ENCODE data around the gene IRX6.

IRX6 gene

DNA sequence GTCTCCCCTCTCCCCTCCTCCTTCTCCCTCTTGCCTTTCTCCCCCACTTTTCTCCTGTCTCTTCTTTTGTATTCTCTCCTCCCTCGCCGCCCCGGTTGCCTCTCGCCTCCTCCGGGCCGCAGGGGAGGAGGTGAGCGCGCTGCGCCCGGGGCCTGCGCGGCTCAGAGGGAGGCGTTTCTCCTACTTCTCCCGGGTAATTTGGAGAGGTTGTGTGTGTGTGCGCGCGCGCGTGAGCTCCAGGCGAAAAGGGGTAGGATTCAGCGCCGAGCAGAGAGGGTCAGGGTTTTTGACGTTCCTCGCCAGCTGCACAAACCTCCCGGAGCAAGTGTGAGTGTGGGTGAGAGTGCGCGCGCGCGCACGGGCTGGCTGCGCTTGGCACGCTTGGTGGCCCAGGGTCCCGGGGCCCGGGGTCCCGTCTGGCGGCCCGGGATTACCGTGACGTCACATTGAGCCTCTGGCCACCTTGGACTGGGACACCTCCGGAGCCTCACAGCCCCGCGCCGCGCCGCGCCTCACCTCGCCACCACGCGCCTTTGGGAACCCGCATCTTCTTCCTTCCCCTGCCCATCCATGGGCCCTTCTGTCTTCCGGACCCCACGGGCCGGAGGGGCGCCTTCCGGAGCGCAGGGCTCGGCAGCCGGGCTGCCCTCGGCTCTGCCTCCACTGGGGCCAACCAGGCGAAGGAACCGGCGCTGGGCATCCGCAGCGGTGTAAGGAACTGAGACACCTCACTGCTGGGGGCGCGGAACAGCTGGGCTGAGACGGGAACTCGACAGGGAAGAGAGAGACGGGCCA is 479 bp downstream of the IRX6 start:
- DNase-seq (ENCODE audit: low spot score): no peak

DNA sequence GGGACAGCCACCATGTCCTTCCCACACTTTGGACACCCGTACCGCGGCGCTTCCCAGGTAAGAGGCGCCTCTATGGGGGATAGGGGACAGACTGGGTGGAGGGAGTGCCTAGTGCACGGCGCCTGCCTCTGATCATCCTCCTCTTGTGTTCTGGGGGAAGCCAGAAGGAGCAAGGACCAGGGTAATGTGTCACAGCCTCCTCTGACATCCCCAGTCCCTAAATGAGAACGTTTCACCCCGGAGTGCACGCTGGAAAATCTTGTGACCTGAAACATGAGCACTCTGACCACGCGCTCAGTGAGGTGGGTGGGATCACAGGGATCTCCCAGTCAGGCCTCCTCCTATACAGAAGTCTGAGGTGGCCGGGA is 1.1 kb downstream of the IRX6 start:
- no peak for DNase-seq (ENCODE audit: low spot score)

DNA sequence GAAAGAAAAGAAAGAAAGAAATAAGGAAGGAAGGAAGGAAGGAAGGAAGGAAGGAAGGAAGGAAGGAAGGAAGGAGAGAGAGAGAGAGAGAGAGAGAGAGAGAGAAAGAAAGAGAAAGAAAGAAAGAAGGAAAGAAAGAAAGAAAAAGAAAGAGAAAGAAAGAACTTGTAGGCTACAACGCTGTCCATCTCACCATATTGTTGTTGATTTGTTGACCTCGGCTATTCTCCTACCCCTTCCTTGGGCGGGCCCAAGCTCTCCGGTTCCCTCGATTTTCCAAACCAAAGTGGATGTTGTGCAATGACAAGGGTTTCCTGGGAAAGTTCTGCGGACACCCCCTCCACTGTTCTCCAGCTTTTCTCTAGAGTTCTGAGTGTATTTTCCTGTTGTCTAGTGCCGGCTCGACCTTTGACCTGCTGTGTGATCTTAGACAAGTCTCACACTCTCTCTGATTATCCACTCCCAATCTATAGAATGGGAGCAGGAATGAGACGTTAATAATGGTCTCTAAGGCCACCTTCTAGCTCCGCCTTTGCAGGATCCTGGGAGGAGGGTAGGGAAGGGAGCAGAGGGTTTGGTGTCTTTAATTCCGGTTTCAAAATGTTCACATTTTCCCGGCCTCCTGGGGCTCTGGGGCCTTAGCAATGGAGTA is 1.6 kb downstream of the IRX6 start:
- no peak for DNase-seq (ENCODE audit: low spot score)

DNA sequence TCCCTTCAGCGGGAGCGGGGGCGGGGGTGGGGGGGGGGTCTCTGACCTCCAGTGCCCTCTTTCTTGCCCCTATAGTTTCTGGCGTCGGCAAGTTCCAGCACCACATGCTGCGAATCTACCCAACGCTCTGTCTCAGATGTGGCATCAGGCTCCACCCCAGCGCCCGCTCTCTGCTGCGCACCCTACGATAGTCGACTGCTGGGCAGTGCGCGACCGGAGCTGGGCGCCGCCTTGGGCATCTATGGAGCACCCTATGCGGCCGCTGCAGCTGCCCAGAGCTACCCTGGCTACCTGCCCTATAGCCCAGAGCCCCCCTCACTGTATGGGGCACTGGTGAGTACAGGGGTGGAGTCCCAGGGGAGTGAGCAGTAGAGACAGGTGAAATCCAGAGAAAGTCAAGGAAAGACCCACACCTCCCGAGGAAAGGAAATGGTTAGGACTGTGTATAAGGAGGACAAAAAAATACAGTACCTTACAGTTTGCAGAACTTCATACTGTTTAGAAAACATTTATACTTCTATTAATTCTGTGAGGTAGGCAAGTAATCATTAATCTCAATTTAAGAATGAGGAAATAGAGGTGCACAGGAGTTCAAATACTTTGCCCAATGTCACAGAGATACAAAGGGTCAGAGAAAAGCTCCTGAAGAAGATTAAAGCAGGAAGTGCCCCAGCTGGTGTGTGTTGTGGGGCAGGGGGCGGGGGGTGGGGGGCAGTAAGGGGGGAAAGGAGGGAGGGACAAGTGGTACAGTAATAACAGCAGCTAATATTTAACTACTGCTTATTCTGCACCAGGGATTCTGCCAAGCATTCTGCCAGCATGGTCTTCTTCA is 2.5 kb downstream of the IRX6 start:
- DNase-seq (ENCODE audit: low spot score): no peak

DNA sequence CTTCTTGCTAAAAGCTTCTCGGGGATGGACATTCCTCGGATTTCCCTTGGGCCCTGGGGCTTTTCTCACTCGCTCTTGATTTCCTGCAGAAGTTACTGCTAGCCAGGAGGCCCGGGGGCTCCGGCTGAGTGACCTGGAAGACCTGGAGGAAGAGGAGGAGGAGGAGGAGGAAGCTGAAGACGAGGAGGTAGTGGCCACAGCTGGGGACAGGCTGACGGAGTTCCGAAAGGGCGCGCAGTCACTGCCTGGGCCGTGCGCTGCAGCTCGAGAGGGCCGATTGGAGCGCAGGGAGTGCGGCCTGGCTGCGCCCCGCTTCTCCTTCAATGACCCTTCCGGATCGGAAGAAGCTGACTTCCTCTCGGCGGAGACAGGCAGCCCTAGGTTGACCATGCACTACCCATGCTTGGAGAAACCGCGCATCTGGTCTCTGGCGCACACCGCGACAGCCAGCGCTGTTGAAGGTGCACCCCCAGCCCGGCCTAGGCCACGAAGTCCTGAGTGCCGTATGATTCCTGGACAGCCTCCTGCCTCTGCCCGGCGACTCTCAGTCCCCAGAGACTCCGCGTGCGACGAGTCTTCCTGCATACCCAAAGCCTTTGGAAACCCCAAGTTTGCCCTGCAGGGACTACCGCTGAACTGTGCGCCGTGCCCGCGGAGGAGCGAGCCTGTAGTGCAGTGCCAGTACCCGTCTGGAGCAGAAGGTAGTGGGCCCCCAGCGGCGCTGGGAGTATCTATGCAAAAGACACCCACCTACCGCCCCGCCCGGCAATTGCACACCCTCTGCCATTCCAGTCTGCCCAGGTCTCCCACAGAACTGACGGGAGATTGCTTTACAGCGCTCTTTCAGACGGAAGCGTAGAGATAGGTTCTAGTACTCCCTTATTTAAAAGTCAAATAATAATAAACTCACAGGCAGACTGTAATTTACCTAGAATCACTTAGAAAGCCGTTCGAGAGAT is 4.9 kb downstream of the IRX6 start:
- no peak for DNase-seq (ENCODE audit: low spot score)

DNA sequence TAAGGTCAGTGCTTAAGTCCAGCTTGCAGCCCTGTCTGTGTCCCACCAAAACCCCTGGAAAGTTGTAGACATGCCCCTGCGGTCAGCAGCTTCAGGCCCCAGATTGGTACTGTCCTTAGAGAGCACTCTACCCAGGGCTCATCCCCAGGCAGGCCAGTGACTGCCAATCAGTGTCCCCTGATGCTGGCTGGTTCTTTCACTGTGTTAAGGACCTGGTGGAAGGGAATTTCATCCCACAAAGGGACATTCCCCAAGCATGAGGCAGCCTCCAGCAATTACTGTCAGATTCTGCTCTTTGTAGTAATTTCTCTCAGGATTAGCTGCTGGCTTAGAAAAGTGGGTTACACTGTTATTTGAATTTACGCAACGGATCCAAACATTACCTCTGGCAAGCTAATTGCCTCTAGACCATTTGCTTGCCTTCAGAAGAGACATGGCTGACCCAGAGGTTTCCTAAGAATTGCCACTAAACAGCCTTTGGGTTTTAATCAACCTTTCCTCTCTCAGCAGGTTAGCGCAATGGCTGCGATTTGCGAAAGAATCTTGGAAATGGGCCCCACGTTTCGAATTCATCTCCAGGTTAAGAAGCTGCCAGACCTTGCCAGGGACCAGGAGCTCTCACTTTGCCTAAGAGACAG is 5.9 kb downstream of the IRX6 start:
- no peak for DNase-seq (ENCODE audit: low spot score)

DNA sequence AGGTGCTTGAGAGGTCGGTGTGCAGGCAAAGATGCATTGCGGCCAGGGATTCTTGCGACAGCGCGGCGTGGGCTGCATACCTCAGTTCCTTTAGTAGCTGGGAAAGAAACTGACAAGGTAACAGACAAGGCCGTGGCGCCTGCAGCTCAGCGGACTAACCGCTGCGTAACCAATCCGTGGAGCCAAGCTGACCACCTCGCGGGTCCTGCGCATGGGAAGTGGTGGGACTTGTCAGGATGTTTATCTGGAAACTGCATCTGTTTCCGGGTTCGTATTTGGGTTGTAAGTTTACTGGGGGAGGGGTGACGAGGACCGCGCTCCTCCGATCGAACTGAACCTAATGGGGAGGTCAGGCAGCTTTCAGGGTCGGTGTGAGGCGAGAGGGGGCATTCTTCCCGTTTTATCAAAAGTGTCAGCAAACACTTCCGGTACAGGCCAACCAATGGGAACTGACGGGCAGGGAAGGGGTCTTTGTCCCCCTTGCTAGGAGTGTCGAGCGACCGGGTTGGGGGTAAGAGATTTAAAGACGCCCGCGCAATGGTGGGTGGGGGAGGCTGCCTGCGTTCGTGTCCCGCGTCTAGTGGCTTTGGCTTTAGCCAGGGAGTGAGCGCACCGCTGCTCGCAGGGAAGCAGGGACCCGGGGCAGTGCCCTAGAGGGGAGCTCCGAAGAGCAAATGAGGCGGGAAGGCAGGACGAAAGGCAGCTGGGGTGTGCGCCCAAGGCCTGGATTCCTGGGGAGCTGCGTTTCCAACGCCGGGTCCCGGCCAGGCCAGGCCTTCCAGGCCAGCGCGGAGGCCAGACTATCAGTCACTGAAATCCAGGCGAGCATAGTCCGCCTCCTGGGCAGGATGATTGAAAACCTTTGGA is 7.0 kb downstream of the IRX6 start:
- DNase-seq (ENCODE audit: low spot score): no peak

DNA sequence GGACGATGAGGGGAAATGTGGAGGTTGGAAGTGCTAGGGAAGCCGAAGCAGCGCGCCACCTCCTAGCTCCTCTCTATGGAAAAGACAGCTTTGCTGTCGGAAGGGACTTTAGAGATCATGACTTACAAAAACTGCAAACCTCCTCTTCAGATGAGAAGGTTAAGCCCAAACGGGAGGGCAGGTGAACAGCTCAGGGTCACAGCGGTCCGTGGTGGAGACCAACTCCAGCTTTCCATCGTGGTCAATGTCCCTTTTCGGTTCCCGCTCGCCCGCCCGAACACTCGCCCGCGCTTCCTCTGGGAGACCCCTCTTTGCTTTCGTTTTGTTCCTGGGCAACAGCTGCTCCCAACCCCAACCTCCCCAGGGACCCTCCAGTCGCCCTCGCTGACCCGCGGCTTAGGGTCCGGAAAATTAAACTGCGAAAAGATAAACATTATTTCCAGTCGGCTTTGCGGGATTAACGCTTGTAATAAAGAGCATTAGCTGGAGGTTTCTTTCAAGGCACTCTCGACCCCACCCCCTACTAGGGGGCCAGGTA is 7.7 kb downstream of the IRX6 start:
- DNase-seq (ENCODE audit: low spot score): no peak

DNA sequence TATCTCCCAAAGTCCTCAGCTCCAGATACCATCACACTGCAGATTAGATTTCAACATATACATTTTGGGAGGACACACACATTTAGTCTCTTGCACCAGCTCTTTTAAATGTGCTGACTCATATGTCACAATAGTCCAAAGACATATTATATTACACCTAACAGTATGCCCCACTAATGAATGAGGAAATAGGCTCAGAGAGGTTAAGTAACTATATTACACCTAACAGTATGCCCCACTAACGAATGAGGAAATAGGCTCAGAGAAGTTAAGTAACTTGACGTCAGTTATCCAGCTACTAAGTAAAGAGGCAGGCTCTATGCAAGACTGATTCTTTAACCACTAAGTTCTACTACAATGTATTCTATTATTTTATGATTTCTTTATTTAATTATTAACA is 9.7 kb downstream of the IRX6 start:
- DNase-seq (ENCODE audit: low spot score): no peak

DNA sequence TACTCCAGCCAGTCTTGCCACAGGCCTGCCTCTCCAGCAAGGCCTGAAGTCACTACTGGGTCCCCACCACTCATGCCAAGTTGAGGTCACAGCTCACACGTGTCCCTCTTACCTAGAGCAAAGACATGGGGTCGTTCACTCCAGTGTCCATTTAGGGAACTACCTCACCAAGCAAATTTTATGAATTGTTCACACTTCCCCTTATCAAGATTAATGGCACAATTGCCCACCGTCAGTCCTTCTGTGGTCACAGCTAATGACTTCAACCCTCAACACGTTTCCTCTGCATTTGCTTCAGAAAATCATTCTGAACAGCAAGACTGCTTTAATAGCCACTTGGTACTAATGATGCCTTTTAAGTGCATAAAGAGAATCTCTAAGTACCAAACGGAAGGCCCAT is 14.6 kb downstream of the IRX6 start:
- DNase-seq (ENCODE audit: low spot score): no peak

DNA sequence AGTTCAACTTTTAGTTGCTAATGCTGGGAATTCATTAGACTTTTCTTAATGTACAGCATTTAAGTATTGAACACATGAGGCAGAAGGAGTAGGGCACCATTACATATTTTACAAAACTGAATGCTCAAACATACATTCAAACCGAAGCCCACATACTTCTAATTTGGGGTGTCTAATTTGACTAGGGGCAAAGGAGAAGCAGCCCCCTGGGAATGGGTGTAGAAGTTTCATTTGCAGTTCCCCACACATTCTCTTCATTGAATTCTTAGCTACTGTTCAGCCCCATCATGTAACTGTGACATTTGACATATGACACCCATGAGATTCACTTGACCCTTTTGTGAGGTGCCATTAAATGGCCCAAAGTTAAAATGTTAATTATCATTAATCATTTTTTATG is 16.4 kb downstream of the IRX6 start:
- DNase-seq (ENCODE audit: low spot score): no peak

DNA sequence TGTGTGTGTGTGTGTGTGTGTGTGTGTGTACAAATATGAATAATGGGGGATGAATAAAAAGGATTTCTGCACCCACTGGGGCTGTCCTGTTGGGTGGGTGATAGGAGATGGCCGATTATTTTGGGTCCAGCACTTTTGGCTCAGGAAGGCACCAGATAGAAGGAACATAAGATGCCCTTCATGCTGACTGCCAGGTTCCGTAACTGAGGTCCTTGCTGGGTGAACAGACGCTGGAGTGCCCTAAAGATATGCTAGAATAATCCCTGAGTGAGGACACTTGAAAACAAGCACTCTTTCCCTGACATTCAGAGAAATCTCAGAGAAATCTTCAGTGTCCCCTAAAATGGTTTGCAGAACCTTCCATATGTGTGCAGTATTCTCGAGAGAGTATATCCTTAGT is 17.7 kb downstream of the IRX6 start:
- no peak for DNase-seq (ENCODE audit: low spot score)

DNA sequence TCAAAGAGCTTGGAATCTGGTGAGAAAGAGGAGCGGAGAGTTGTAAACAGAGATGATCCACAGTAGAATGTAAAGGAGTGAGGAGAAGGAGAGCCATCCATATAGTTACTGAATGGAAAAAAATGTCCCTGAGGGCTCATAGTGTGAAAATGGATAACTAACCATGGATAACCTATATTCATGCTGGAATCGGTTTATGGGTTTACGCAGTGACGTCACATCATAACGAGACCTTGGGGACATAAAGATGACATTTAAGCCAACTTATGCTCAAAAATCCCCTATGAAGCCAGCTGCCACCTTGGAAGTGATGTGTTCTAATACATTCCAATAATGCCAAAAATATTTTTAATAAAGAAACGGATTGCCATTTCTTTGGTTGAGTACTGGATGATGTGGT is 22.5 kb downstream of the IRX6 start:
- no peak for DNase-seq (ENCODE audit: low spot score)

DNA sequence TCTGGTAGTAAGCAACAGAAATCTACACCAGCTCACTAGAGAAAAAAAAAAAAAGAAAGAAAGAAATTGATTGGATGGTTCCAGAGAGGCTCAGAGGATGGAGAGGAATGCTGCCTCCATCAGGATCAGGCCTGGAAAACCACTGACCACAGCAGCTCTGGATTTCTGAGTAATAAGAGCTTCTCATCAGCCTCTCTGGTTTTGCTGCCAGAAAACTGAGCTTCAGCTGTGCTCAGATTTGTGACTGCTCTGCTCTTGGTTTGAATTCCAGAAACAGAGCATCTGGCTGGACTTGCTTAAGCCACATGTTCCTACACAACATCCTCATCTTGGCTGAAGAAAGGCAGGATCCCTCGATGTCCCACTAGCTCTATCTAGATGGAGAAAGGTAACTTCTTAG is 25.9 kb downstream of the IRX6 start:
- DNase-seq (ENCODE audit: low spot score): no peak

DNA sequence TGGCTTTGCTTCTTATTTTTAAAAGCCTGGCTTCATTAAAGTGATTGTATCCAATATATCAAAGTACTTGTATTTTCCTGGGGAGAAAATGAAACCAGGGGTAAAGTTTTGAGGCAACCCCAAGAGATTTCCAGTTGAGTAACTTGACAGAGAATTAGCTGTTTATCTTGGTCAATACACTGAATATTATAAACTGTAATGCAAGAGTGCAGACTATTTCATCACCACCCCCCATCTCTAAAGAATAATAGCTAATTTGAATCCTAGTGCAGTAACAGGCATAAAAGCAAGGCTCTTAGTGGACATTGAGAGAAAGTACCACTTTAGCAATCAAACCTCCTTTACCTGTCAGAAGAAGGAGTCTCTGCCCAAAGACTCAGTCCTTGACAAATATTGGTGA is 27.0 kb downstream of the IRX6 start:
- DNase-seq (ENCODE audit: low spot score): no peak

DNA sequence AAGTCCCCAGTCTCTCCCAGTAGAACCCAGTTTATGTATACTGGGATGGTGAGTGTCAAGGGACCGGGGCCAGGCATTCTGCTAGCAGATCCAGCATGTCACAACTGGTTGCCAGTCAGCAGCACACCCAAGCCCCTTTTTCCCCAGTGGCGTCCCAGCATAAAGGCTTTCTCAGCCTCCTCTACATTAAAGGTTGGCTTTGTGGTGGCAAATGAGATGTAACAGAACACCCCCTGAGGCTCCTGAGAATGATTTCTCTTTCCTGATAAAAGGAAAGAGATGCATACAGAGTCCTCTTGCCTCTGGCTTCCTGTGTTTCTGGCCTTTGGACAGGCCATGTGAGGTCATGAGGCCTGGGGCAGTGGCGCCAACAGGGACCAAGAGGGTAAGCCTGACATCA is 27.9 kb downstream of the IRX6 start:
- DNase-seq (ENCODE audit: low spot score): no peak

DNA sequence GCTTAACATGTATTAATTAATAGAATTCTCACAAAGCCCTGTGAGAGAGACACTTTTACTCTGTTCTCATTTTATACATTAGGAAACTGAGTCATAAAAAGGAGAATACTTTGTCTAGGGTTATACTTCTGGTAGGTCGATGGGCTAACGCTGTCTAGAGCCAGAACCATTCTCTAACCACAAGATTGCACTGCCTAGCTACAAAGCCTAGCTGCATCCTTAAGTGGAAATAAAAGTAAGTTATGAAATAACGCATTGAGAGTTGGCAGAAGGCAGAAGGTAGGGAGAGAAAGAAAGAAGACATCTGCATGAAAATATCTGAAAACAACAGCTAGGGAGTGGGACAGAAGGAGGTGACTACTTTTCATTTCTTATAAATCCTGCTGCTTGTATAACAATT is 33.2 kb downstream of the IRX6 start:
- DNase-seq (ENCODE audit: low spot score): no peak

DNA sequence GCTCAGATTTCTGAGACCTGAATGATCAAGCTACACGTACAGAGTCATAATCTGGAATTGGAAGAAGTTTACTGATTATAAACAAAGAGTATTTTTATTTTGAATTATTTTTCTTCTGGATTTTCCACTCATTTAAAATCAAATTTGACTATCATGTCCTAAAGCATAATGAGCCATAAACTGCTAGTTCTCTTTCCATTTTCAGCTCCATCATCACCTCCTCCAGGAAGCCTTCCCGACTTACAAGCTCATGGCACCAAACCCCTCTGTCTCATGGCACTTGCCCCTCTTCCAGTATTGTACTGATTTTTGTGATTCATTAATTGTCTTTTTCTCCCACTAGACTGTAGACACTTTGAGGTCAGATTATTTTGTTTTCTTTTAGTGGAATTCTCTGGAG is 35.9 kb downstream of the IRX6 start:
- no peak for DNase-seq (ENCODE audit: low spot score)

DNA sequence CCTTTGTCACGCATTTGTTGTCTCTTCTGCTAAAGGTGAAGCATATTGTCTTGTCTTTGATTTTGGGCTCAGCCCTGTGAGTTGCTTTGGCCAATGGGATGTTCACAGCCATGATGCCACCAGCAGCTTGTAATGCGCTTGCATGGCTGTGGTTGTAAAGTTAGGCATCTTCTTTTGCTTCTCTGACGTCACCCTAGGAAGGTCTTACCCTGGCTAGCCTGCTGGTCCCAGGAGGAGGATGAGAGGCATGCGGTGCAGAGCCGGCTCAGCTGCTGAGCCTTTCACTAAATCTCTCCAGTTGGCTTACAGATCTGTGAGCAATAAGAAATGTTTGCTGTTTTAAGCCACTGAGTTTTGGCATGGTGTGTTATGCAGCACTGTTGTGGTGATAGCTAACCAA is 40.8 kb downstream of the IRX6 start:
- DNase-seq (ENCODE audit: low spot score): no peak

DNA sequence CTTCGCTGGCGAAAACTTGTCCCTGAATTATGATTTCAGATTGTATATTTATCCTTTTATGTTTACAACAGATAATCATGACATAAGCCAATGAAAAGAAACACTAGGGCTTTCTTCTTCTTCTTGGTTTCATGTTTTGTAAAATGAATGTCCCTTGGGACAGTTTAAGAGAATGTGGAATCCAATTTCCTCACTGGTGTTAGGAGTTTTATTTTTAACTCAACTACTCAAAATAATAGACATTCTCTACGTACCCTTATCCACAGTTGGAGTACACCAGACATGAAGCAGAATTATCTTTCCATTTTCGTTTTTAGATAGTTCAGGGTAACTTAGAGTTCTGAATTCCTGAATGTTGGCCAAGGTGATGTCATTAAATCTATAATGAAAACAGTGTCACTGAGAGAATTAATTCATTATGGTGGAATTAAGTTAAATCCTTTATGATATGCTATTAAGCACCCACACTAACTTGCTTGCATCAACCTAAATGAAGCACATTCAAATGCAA is 43.4 kb downstream of the IRX6 start:
- DNase-seq (ENCODE audit: low spot score): no peak

Measured in pons (tissue), 1 donor.